ENCODE measurements around the gene LRBA. TPM values are rescaled to one million over a fixed set of nuclear protein-coding genes. Genes with fewer than 3 reads are reported as not detected.

Gene LRBA
- total RNA-seq, 1 experiment from 2014 or later, result 69.1 TPM

- TF ChIP-seq ZNF425 (CRISPR knock-in tag; conservative IDR thresholded peaks at IDR 0.05) (no peak), FOXJ3 (CRISPR knock-in tag; IDR thresholded peaks at IDR 0.05; ENCODE audit: borderline replicate concordance) (no peak), JAZF1 (CRISPR knock-in tag; IDR thresholded peaks at IDR 0.05) (no peak), CDX4 (CRISPR knock-in tag; IDR thresholded peaks at IDR 0.05; ENCODE audit: borderline replicate concordance) (no peak), CREB1 (CRISPR knock-in tag; IDR thresholded peaks at IDR 0.05) (no peak), PRDM15 (CRISPR knock-in tag; IDR thresholded peaks at IDR 0.05) (no peak), HMGA2 (CRISPR knock-in tag; IDR thresholded peaks at IDR 0.05) (no peak)
Measured at GRCh38 chr4:150355418-150355817, 659.7 kb downstream of the LRBA start (continued).

- Mint-ChIP-seq H3K36me3 (no peaks in the 10 kb centered on the region), H3K4me1 (no peaks in the 10 kb centered on the region), H3K27ac (no peak overlapping the region), H3K9me3 (no peaks in the 10 kb centered on the region), H3K27me3 (ENCODE audit: low read depth) (no peaks in the 10 kb centered on the region), H3K4me3 (no peak overlapping the region)
- POLR2A ChIA-PET, result no interaction called here
- TF ChIP-seq E2F1 (CRISPR knock-in tag; IDR thresholded peaks at IDR 0.05), result no peak
- DNase-seq (ENCODE audit: low spot score) (no peak), ATAC-seq (no peak)
- CTCF ChIA-PET, result interaction anchor here (1.0 kb wide), 1 partner anchor 10 kb away, joined by 3 read pairs; no protein-coding TSS in a partner anchor
Measured at GRCh38 chr4:150354214-150354796, 660.8 kb downstream of the LRBA start.

GRCh38 chr4:150348079-150348478 is 667.0 kb downstream of the LRBA start:
- Mint-ChIP-seq H3K4me3 (no peak overlapping the region), H3K27me3 (ENCODE audit: low read depth) (no peaks in the 10 kb centered on the region), H3K27ac (no peak overlapping the region), H3K36me3 (no peaks in the 10 kb centered on the region), H3K4me1 (peaks cover 5% of the 10 kb centered on the region), H3K9me3 (no peaks in the 10 kb centered on the region)
- POLR2A ChIA-PET, result no interaction called here
- DNase-seq (ENCODE audit: low spot score) (no peak), ATAC-seq (no peak)
- CTCF ChIA-PET, result no interaction called here
- TF ChIP-seq MLX (CRISPR knock-in tag; IDR thresholded peaks at IDR 0.05), result no peak
- TF ChIP-seq AR (CRISPR knock-in tag; IDR thresholded peaks at IDR 0.05), result no peak
- TF ChIP-seq CBFB (CRISPR knock-in tag; IDR thresholded peaks at IDR 0.05; ENCODE audit: low read depth), result no peak
- TF ChIP-seq ZNF423 (CRISPR knock-in tag; IDR thresholded peaks at IDR 0.05), result no peak
- no peak for TF ChIP-seq CREB1 (CRISPR knock-in tag; IDR thresholded peaks at IDR 0.05)
- TF ChIP-seq RELA (CRISPR knock-in tag; IDR thresholded peaks at IDR 0.05; ENCODE audit: borderline replicate concordance), result no peak
- no peak for TF ChIP-seq ZNF281 (CRISPR knock-in tag; IDR thresholded peaks at IDR 0.05)
- TF ChIP-seq ZNF425 (CRISPR knock-in tag; conservative IDR thresholded peaks at IDR 0.05), result no peak
- TF ChIP-seq ZNF396 (CRISPR knock-in tag; IDR thresholded peaks at IDR 0.05; ENCODE audit: borderline replicate concordance), result no peak
